Uterus (tissue), 4 donors: ENCODE results near the gene KLC4. TPM values are rescaled to one million over a fixed set of nuclear protein-coding genes. Genes with fewer than 3 reads are reported as not detected.
"Not testable (repeated sequence)": the region's sequence is repeated elsewhere in the genome, so short reads cannot be mapped to it uniquely, and the experiment has no call there.

Experiments
- DNase-seq, 2 donors: peaks; one replicate each; pipeline ENCODE4 v3.0.0-alpha.2; 2019 to 2020
- H3K27ac ChIP-seq, 2 donors: fragments of 200-600 bp; sonication (generic); 1 replicate in 1 of 2; 2 replicates in 1 of 2; pipeline ENCODE4 v1.5.1; 2016 to 2018
- H3K27me3 ChIP-seq, 2 donors: fragments of 200-600 bp; sonication (generic); one replicate each; pipeline ENCODE4 v1.5.1; 2018 to 2019; ENCODE audit warnings: control low read depth in 1 of 2
- H3K36me3 ChIP-seq, 2 donors: fragments of 200-600 bp; sonication (generic); one replicate each; pipeline ENCODE4 v1.5.1; 2019; ENCODE audit warnings: control low read depth in 1 of 2
- H3K4me1 ChIP-seq, 2 donors: fragments of 200-600 bp; sonication (generic); one replicate each; pipeline ENCODE4 v1.5.1; 2018 to 2019; ENCODE audit warnings: control low read depth in 1 of 2
- H3K4me3 ChIP-seq, 2 donors: fragments of 200-600 bp; sonication (generic); 1 replicate in 1 of 2; 2 replicates in 1 of 2; pipeline ENCODE4 v1.5.1; 2018 to 2019; ENCODE audit warnings: mild to moderate bottlenecking in 1 of 2
- H3K9me3 ChIP-seq, 2 donors: fragments of 200-600 bp; sonication (generic); one replicate each; pipeline ENCODE4 v1.5.1; 2019; ENCODE audit warnings: control low read depth in 1 of 2
- CTCF ChIP-seq, 4 experiments: fragments of 200-600 bp in 2 of 4; fragments of 450-650 bp in 2 of 4; sonication (generic) in 2 of 4; IDR thresholded peaks; one replicate each; pipeline ENCODE4 v1.5.1; 2016 to 2019; ENCODE audit warnings: antibody characterized with exemption in 4 of 4, mild to moderate bottlenecking in 2 of 4, moderate library complexity in 1 of 4
- POLR2A ChIP-seq, 2 donors: fragments of 450-650 bp; IDR thresholded peaks; one replicate each; pipeline ENCODE4 v1.6.1; 2016; ENCODE audit warnings: antibody characterized with exemption in 2 of 2, mild to moderate bottlenecking in 1 of 2, moderate library complexity in 1 of 2
- intact Hi-C: fragments of 100-400 bp; cut with DNase I; formaldehyde crosslinking; loops from one replicate; pipeline ENCODE4 v1.15.1; 2023; ENCODE audit warnings: low total_unique reads
- total RNA-seq, 4 donors: library from RNA; depleted of rRNA in 3 of 4; stranded (reverse); fragments of >200 nt in 3 of 4; gene quantifications; one replicate each; pipeline versions ENCODE4 v1.1.0 to v1.2.4, GENCODE V29; 2014 to 2023
- donor health status: DM: yes; HTN: yes; CAD: no.

KLC4 gene
- total RNA-seq, 4 donors from 2014 or later: 2.8 to 30.6 (median 27.2) TPM

DNA sequence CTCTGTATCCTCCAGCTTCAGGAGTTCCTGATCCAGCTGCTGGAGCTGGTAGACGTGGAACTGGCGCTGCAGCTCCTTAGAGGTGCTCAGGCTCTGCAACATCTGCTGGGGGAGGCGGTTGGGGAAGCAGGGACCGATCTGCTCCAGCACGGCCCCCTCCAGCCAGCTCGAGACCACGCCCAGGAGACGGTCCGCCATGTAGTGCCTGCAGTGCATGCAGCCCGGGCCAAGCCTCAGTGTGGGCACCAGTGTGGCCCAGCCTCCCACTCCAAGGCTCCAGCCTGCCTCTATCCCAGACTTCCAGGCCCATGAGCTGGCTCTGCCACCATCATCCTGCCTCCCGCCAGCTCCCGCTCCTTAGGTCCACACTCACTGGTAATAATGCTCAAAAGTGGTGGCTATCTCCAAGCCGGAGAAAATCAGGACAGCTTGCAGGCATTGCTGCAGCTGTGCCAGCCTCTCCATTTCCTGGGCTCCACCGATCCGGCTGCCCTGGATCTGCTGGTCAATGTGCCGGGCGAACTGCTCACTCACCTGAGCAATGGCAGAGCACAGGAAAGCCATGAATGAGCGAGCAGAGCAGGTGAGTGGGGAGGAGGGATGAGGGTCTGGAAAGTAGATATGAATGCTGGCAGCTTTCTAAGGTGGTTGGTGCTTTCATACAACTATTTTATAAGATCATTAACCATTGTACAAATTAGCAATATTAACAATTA, 18.7 kb upstream of the KLC4 start:
- Histone ChIP-seq H3K27ac (no peak overlapping the region), H3K4me3 (no peak overlapping the region), H3K36me3 (no peaks in the 10 kb centered on the region), H3K27me3 (no peaks in the 10 kb centered on the region), H3K4me1 (no peaks in the 10 kb centered on the region), H3K9me3 (no peaks in the 10 kb centered on the region)
- TF ChIP-seq CTCF (IDR thresholded peaks at IDR 0.05) (no peak), POLR2A (IDR thresholded peaks at IDR 0.05) (no peak)
- DNase-seq: no peak
- intact Hi-C loops: no loop called here

DNA sequence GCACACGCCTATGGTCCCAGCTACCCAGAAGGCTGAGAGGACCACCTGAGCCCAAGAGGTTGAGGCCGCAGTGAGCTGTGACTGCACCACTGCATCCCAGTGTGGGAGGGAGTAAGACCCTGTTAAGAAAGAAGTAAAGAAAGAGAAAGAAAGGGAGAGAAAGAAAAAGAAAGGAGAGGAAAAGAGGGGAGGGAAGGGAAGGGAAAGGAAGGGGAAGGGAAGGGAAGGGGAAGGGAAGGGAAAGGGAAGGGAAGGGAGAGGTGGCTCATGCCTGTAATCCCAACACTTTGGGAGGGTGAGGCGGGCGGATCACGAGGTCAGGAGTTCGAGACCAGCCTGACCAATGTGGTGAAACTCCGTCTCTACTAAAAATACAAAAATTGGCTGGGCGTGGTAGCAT, 18.0 kb upstream of the KLC4 start:
- H3K36me3 ChIP-seq, H3K27me3 ChIP-seq, DNase-seq, intact Hi-C loops, H3K27ac ChIP-seq, H3K9me3 ChIP-seq, H3K4me3 ChIP-seq, H3K4me1 ChIP-seq: not testable (repeated sequence)

DNA sequence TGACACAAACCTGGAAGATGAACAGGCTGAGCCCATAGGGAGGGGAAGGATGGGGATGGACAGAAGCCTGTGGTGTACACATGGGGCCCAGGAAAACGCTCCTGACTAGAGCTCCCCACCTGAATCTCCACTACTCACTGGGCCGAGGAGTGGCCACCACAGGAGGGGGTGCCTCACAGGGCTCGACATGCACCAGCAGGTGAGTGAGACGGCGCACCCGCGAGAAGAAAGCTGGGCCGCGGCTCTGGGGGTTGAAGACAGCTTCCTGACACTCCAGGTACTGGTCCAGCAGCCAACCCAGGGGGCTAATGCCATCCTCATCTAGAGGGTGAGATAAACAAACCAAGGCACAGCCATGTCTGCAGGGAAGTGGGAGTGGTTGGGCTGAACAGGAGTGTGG, 16.1 kb upstream of the KLC4 start:
- H3K27me3 ChIP-seq: no peaks in the 10 kb centered on the region
- intact Hi-C loops: no loop called here
- H3K36me3 ChIP-seq: no peaks in the 10 kb centered on the region
- H3K9me3 ChIP-seq: no peaks in the 10 kb centered on the region
- H3K4me1 ChIP-seq: no peaks in the 10 kb centered on the region
- no peak overlapping the region for H3K4me3 ChIP-seq
- no peak for DNase-seq
- no peak for TF ChIP-seq POLR2A (IDR thresholded peaks at IDR 0.05)
- no peak overlapping the region for H3K27ac ChIP-seq

DNA sequence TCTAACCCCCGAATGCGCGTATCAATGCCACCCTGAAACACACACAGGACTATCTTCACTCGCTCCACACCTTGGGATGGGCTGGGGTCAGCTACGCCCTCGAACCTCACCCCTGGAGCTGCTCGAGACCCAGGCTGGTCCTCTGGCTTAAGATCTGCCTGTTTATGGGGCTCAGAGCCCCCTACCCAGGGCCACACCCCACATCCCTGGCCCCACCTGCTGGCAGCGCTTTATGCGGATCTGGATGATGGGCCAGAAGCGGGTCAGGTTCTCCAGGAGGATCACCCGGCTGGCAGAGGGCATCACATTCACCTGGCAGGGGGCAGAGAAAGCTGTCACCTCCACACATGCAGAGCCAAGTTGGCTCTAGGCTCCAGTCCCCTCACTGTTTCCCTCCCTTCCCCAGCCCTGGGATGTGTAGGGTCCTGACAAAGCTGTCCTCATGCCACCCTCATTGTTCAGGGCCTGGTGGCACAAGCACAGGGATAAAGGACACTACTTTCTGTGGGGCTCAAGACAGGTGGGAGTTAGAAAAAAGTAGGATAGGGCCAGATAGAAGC, 14.0 kb upstream of the KLC4 start:
- DNase-seq: no peak

DNA sequence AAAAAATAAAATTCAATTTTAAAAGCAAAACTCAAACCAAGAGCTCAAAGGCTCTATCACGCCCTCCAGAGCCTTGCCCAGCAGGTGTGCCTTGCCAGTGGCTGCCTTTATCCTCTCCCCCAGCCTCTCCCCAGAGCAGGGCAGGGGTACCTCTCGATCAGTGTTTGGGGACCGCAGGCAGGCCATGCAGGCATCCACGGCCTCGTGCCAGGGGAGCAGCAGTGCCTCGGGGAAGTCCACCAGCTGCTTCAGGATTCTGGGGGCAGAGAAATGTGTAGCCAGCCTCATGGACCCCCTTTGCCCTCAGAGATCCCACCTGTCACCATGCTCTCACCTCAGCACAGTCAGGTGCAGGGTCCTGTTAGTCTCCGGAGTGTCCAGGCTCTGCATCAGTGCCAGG, 11.4 kb upstream of the KLC4 start:
- Histone ChIP-seq H3K36me3 (no peaks in the 10 kb centered on the region), H3K9me3 (no peaks in the 10 kb centered on the region), H3K27ac (no peak overlapping the region), H3K4me1 (no peaks in the 10 kb centered on the region), H3K27me3 (no peaks in the 10 kb centered on the region), H3K4me3 (no peak overlapping the region)
- intact Hi-C loops: no loop called here
- no peak for DNase-seq
- TF ChIP-seq CTCF (IDR thresholded peaks at IDR 0.05) (no peak), POLR2A (IDR thresholded peaks at IDR 0.05) (no peak)

More for the DNA sequence above, 14.0 kb upstream of the KLC4 start:
- Histone ChIP-seq H3K4me3 (no peak overlapping the region), H3K27me3 (no peaks in the 10 kb centered on the region), H3K4me1 (no peaks in the 10 kb centered on the region), H3K27ac (no peak overlapping the region), H3K9me3 (no peaks in the 10 kb centered on the region), H3K36me3 (no peaks in the 10 kb centered on the region)
- no peak for TF ChIP-seq POLR2A (IDR thresholded peaks at IDR 0.05)
- TF ChIP-seq CTCF (IDR thresholded peaks at IDR 0.05): no peak
- intact Hi-C loops: no loop called here

GRCh38 chr6:43050981-43051380, 8.4 kb upstream of the KLC4 start:
- Histone ChIP-seq H3K4me3 (no peak overlapping the region), H3K9me3 (no peaks in the 10 kb centered on the region), H3K36me3 (no peaks in the 10 kb centered on the region), H3K4me1 (peaks cover 0 to 4% of the 10 kb centered on the region in 2 donors), H3K27ac (no peak overlapping the region), H3K27me3 (no peaks in the 10 kb centered on the region)
- intact Hi-C loops: no loop called here
- DNase-seq: no peak
- TF ChIP-seq POLR2A (IDR thresholded peaks at IDR 0.05): no peak
